HG03097 (cell line): ENCODE data around the gene UCMA.

ENCODE experiments used
- ATAC-seq: cut with Tn5 transposase; IDR thresholded peaks from one replicate; pipeline ENCODE4 v1.9.1; 2021; ENCODE audit not compliant: unreplicated experiment, low FRiP score

UCMA gene

GRCh38 chr10:13189961-13190360 is 44.2 kb downstream of the UCMA start:
- ATAC-seq: no peak

- no peak for ATAC-seq
Measured at GRCh38 chr10:13188593-13188992, 45.6 kb downstream of the UCMA start.

- ATAC-seq: no peak
Measured at GRCh38 chr10:13187135-13187534, 47.0 kb downstream of the UCMA start.

DNA sequence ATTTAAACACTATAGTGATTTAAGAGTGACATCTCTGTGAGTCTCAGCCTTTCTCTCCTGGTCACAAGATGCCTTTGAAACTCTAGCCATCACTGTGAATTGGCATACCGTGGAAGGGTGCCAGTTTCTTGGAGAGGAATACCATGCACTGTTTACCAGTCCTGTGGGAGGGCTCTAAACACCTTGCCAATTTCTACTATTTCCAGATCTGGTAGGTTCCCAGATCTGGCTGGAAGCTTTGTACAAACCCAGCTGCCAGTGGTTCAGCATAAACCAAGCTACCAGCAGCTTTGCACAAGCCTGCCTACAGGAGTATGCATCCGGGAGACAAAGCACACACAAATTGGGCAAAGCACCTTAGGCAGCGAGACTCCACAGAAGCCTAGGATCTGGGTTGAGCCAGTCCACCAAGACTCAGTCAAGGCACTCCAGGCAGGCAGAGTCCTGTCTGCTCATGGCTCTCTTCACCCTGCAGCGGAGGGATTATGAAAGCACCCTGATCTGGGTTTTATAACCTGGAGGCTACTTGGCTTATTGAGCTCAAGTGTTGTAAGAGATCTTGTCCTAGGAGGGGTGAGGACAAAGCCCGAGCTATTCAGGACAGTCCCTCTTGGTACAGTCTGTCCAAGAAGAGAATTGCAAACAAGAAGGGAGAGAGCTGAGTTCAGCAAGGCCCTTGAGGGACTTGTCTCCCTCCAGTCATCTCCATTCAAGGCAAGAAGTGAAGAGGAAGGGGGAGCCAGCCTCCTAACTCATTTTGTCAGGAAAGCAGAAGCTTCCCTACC is 49.3 kb downstream of the UCMA start:
- no peak for ATAC-seq

GRCh38 chr10:13184276-13184675 is 49.9 kb downstream of the UCMA start:
- ATAC-seq: no peak

DNA sequence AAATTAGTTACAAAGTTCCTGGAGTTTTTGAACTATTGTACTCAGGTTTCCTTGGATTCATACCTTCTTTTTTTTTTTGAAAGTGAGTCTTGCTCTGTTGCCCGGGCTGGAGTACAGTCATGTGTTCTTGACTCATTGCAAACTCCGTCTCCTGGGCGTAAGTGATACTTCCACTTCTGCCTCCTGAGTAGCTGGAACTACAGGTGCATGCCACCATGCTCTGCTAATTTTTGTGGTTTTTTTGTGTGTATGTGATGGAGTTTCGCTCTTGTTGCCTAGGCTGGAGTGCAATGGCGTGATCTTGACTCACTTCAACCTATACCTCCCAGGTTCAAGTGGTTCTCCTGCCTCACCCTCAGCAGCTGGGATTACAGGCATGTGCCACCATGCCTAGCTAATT is 50.5 kb downstream of the UCMA start:
- ATAC-seq: no peak

DNA sequence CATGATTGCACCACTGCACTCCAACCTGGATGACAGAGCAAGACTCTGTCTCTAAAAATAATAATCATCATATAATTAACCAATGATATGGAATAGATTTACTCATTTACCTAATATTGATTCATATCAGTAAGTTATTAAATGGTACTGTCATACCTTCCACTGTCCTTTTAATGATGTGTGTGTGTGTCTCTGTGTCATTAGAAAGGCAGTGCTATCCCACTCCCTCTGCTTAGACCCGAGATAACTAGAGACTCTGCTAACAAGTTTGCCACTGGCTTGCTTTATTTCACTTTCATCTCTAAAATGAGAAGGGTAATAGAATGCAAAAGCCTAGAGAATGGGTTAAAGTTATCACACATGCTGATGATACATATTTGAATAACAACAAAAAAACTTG is 51.8 kb downstream of the UCMA start:
- ATAC-seq: no peak

DNA sequence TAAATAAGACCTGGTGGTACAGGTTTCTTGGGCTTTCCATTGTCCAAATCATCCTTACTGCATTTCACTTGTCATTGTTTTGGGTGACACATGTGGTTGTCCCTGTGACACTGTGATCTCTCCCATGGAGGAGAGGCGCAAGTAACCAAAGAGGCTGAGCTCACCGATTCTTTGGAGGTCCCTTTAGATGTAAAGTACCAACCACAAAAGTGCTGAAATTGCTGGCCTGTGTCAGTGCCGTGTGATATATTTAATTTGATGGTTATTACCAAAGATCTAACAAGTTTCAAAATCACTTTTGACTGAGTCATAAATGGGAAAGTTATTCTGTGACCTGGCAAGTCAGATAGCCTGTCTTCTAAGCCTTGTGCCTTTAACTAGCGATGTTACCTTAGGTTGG is 53.4 kb downstream of the UCMA start:
- no peak for ATAC-seq

GRCh38 chr10:13173616-13174015 is 60.6 kb downstream of the UCMA start:
- ATAC-seq: no peak
